GM12892 (cell line): ENCODE data around the gene VPS37D.
"Not testable (repeated sequence)": the region's sequence is repeated elsewhere in the genome, so short reads cannot be mapped to it uniquely, and the experiment has no call there.

Source experiments
- DNase-seq: peaks from one replicate; pipeline ENCODE4 v3.0.0; 2011; ENCODE audit not compliant: insufficient read length
- FAIRE-seq: peaks from 2 replicates; lab custom pipeline; 2011; peaks lifted over from hg19 to GRCh38; lab: Jason Lieb, UNC
- POLR2A ChIP-seq: IDR thresholded peaks from 2 replicates; pipeline ENCODE4 v1.6.1; 2011; ENCODE audit warnings: low read depth, low read length, control low read depth
- POLR2AphosphoS5 ChIP-seq: IDR thresholded peaks from 2 replicates; pipeline ENCODE4 v1.6.1; 2011; ENCODE audit warnings: low read depth, low read length, control low read depth
- TAF1 ChIP-seq: IDR thresholded peaks from 2 replicates; pipeline ENCODE4 v1.6.1; 2011; ENCODE audit warnings: low read depth, mild to moderate bottlenecking, control low read depth, low read length, borderline replicate concordance

The VPS37D gene

DNA sequence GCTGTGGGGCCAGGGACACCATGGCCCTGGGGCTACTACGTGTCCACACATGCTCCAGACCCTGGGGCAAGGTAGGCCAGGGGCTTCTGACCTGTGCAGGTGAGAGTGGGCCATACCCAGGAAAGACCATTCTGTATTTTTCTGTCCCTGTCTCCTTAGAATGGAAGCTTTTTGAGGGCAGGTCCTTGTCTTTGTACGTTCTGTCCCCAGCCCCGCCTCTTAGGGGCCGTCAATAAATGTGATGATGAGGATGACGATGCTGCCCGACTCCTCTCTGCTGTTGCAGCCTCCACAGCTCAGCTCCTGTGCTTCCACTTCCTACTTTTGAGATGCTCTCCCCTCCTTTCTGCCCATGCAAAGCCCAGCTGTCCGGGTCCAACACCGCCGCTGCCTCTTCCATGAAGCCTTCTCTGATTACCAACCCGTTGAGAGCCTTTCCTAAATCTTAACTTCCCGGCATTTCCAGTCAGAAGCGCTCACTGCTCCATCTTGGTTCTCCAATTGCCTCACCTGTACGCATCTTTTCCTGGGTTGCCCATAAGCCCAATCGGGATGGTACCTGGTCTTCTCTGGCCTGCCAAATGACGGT lies 4.3 kb downstream of the VPS37D start:
- DNase-seq: no peak
- TF ChIP-seq POLR2AphosphoS5 (no peak), POLR2A (no peak), TAF1 (no peak)
- FAIRE-seq: no peak

DNA sequence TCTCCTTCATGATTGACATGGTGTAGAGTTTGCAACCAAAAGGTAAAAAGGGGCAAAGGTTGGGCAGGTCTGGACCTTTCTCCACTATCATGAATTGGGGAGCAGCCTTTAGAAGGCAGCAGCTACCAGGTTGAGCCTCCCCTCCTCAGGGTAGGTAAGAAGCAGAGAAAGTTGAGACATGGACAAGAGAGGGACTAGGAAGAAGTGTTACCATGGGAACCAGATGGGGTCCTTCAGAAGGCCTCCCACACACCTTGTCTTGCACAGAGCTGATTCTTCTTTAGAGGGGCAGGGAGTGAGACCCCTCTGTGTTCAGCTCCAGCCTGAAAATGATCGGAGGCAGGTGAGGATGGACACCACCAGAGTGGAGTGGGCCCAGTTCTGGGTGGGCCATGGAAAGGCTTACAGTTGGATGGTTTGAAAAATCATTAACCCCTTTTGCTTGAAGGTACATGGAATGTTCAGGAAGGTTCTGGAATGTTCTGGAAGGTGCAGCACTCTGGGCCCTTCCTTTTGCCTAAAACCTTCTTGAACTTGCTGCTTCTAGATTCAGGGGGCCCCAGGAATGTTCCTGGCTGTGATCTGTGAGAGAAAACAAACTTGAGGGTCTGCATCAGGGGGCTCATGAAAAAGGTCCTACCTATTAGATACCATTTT lies 7.0 kb downstream of the VPS37D start:
- FAIRE-seq (no peak), DNase-seq (no peak)
- no peak for TF ChIP-seq TAF1
- TF ChIP-seq POLR2AphosphoS5: no peak
- no peak for TF ChIP-seq POLR2A

GRCh38 chr7:73676062-73676461 lies 8.4 kb downstream of the VPS37D start:
- not testable (repeated sequence) for DNase-seq

DNA sequence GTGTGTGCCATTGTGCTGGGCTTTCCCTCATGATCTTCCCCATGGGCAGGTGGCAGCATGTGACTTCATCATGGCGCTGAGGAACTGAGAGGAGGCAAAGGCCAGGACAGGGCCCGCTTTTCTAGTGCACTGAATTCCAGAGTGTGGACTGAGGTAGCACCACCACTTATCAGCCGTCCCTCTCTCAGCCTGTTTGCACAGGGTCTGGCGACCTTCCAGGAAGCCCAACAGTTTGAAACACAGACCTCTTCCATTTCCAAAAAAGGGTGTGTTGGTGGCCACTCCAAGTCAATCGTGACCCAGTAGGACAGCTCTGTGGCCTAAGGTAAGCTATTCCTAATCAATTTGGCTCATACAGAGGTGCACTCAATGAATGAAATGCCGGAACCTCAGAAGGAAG lies 11.2 kb downstream of the VPS37D start:
- no peak for DNase-seq
- no peak for FAIRE-seq
- TF ChIP-seq POLR2AphosphoS5 (no peak), TAF1 (no peak), POLR2A (no peak)

More at GRCh38 chr7:73676062-73676461, 8.4 kb downstream of the VPS37D start:
- FAIRE-seq: not testable (repeated sequence)

GRCh38 chr7:73679709-73680108 lies 12.1 kb downstream of the VPS37D start:
- FAIRE-seq (no peak), DNase-seq (no peak)
- no peak for TF ChIP-seq POLR2A
- no peak for TF ChIP-seq TAF1
- TF ChIP-seq POLR2AphosphoS5: no peak

DNA sequence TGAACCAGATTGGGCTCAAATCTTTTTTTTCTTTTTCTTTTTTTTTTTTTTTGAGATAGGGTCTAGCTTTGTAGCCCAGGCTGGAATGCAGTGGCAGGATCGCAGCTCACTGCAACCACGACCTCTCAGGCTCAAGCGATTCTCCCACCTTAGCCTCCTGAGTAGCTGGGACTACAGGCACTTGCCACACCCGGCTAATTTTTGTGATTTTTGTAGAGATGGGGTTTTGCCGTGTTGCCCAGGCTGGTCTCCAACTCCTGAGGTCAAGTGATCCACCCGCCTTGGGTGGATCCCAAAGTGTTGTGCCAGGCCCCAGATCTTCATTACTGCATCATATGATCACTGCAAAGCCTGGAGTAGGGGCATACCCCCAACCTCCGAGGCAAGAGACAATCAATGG lies 12.9 kb downstream of the VPS37D start:
- TF ChIP-seq TAF1 (no peak), POLR2A (no peak), POLR2AphosphoS5 (no peak)
- no peak for DNase-seq
- no peak for FAIRE-seq

DNA sequence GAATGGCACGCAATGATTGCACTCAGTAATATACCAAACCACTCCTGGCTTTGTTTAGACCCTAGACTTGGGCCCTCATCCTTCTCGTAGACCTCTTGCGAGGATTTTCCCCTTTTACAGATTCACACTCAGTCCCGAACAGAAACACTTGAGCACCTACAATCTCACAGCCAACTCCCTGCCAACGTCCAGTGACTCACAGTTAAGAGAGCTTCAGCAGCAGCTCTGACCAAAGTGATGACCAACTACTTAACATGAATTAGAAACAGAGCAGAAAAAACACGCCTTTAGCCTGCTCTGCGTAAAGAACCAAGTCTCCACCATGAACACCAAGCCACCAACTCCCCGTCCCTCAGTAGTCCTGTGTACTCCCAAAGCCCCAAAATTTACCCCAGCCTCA lies 13.4 kb downstream of the VPS37D start:
- TF ChIP-seq TAF1: no peak
- TF ChIP-seq POLR2AphosphoS5: no peak
- FAIRE-seq: no peak
- no peak for DNase-seq

- DNase-seq (no peak), FAIRE-seq (no peak)
- TF ChIP-seq TAF1: no peak
- TF ChIP-seq POLR2A: no peak
Observed at GRCh38 chr7:73682745-73683055, 15.1 kb downstream of the VPS37D start.

GRCh38 chr7:73683056-73683787 lies 15.6 kb downstream of the VPS37D start, which contains the start of the genes BUD23 and DNAJC30:
TSS of gene BUD23 (plus strand) at chr7:73683597. CDS start at chr7:73683626, 29 bp downstream.
TSS of gene DNAJC30 (minus strand) at chr7:73683453. CDS start at chr7:73683423, 30 bp downstream.
- peak; percentile 97 for FAIRE-seq
- TF ChIP-seq POLR2AphosphoS5 (peak; percentile 72), POLR2A (peak; percentile 94), TAF1 (peak; percentile 88)

DNA sequence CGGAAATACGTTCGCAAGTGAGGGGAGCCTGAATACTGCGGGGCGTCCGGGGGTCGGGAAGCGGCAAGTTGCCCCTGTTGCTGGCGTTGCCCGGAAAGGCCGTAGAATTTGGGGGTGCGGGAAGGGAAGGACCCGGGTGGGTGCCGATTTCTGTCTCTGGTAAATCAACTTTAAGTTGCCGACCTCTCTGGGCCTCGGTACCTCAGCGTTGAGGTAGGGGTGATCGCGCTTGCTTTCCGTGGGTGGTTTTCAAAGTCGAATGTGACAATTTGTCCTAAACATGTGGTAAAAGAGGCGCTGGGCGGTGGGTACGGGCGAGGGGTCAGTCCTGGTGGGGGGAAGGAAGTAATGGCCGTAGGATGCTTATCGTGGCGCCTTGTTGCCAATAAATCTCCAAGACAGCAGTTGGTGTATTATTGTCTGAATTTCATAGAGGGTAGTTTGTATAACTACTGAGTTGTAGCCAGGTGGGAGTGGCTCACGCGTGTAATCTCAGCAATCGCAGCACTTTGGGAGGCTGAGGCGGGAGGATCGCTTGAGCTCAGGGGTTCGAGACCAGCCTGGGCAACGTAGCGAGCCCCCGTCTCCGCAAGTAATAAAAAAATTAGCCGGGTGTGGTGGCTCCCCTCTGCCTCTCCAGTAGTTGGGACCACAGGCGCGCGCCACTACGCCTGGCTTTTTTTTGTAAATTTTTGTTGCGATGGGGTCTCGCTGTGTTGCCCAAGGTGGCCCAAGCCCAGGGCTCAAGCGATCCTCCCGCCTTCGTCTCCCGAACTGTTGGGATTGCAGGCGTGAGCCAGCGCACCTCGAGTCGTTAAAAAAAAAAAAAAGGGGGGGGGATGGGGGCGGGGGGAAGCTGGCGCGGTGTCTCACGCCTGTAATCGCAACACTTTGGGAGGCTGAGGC lies 16.4 kb downstream of the VPS37D start:
- FAIRE-seq (peak; percentile 14), DNase-seq (no peak)
- no peak for TF ChIP-seq POLR2AphosphoS5
- TF ChIP-seq POLR2A: no peak
- TF ChIP-seq TAF1: no peak

More at GRCh38 chr7:73683056-73683787, 15.6 kb downstream of the VPS37D start, which contains the start of the genes BUD23 and DNAJC30:
- DNase-seq: peak; percentile 96

- TF ChIP-seq TAF1 (no peak), POLR2A (no peak), POLR2AphosphoS5 (no peak)
- DNase-seq (no peak), FAIRE-seq (no peak)
Observed at GRCh38 chr7:73685311-73685710, 17.7 kb downstream of the VPS37D start.
